OCI-LY1 (cell line): ENCODE data around the gene PGAP1.

Experiments used
- H2AFZ ChIP-seq: fragments of 200-600 bp; sonication (generic), shearing (Covaris generic); 2 replicates; pipeline ENCODE4 v1.6.0; 2014; ENCODE audit warnings: antibody characterized with exemption, mild to moderate bottlenecking, low read length
- H3F3A ChIP-seq: fragments of 200-600 bp; sonication (generic), shearing (Covaris generic); 2 replicates; pipeline ENCODE4 v1.6.0; 2014; ENCODE audit warnings: mild to moderate bottlenecking, antibody characterized with exemption, low read length, moderate library complexity; ENCODE audit not compliant: insufficient read depth
- H3K27ac ChIP-seq: fragments of 200-600 bp; sonication (generic); 2 replicates; pipeline ENCODE4 v1.5.1; 2014; ENCODE audit warnings: low read length, mixed run types, mild to moderate bottlenecking, low read depth; ENCODE audit not compliant: poor library complexity, severe bottlenecking
- H3K27me3 ChIP-seq: fragments of 200-600 bp; sonication (generic); 2 replicates; pipeline ENCODE4 v1.6.0; 2014; ENCODE audit warnings: antibody characterized with exemption, mild to moderate bottlenecking, low read length, moderate library complexity; ENCODE audit not compliant: insufficient read depth
- H3K36me3 ChIP-seq: fragments of 200-600 bp; sonication (generic); 2 replicates; pipeline ENCODE4 v1.6.1; 2014; ENCODE audit warnings: mild to moderate bottlenecking, antibody characterized with exemption, low read length, moderate library complexity, mixed read lengths; ENCODE audit not compliant: insufficient read depth
- H3K4me1 ChIP-seq: fragments of 200-600 bp; sonication (generic); 2 replicates; pipeline ENCODE4 v1.5.1; 2014; ENCODE audit warnings: mild to moderate bottlenecking, low read length, moderate library complexity; ENCODE audit not compliant: insufficient read depth, severe bottlenecking
- H3K4me2 ChIP-seq: fragments of 200-600 bp; sonication (generic), shearing (Covaris generic); 2 replicates; pipeline ENCODE4 v1.6.1; 2014; ENCODE audit warnings: low read length
- H3K4me3 ChIP-seq: fragments of 200-600 bp; sonication (generic); 2 replicates; pipeline ENCODE4 v1.5.1; 2014; ENCODE audit warnings: low read length, low read depth, mild to moderate bottlenecking, mixed read lengths; ENCODE audit not compliant: poor library complexity, severe bottlenecking
- H3K79me2 ChIP-seq: fragments of 200-600 bp; shearing (Covaris generic); 2 replicates; pipeline ENCODE4 v1.6.1; 2016; ENCODE audit warnings: mixed run types, low read length, mixed read lengths; ENCODE audit not compliant: insufficient read depth
- H3K9ac ChIP-seq: fragments of 200-600 bp; sonication (generic), shearing (Covaris generic); 2 replicates; pipeline ENCODE4 v1.6.1; 2014; ENCODE audit warnings: mild to moderate bottlenecking, low read length, mixed read lengths
- H3K9me2 ChIP-seq: fragments of 200-600 bp; sonication (generic), shearing (Covaris generic); 2 replicates; pipeline ENCODE4 v1.6.1; 2014; ENCODE audit warnings: low read depth, mild to moderate bottlenecking, low read length, mixed read lengths
- H3K9me3 ChIP-seq: fragments of 200-600 bp; shearing (Covaris generic); 2 replicates; pipeline ENCODE4 v1.6.1; 2014; ENCODE audit warnings: low read length, mixed read lengths
- H4K20me1 ChIP-seq: fragments of 200-600 bp; sonication (generic), shearing (Covaris generic); 2 replicates; pipeline ENCODE4 v1.6.0; 2016; ENCODE audit warnings: mild to moderate bottlenecking, low read length; ENCODE audit not compliant: insufficient read depth
- CTCF ChIP-seq: fragments of 200-600 bp; sonication (generic), shearing (Covaris generic); IDR thresholded peaks from 2 replicates; pipeline ENCODE4 v1.5.1; 2017; ENCODE audit warnings: mild to moderate bottlenecking, antibody characterized with exemption, low read length, moderate library complexity, mixed read lengths
- EZH2 ChIP-seq: fragments of 200-600 bp; sonication (generic), shearing (Covaris generic); IDR thresholded peaks from 2 replicates; pipeline ENCODE4 v1.8.0; 2017; ENCODE audit warnings: borderline replicate concordance, mixed run types, mild to moderate bottlenecking, antibody characterized with exemption, low read length, moderate library complexity, mixed read lengths

PGAP1 gene

GRCh38 chr2:196918927-196919326 is 7.6 kb downstream of the PGAP1 start:
- Histone ChIP-seq H3K27ac (no peak overlapping the region), H3K9me3 (0 out of 2 replicates have a peak, but pooled peaks cover 6% of the 10 kb centered on the region), H3K27me3 (no peaks in the 10 kb centered on the region), H3F3A (no peaks in the 10 kb centered on the region), H4K20me1 (no peaks in the 10 kb centered on the region), H3K36me3 (peaks cover 10% of the 10 kb centered on the region), H3K79me2 (no peaks in the 10 kb centered on the region), H3K4me2 (no peak overlapping the region), H3K4me3 (no peak overlapping the region), H3K9ac (no peak overlapping the region), H2AFZ (no peak overlapping the region), H3K9me2 (no peaks in the 10 kb centered on the region), H3K4me1 (peaks cover 3% of the 10 kb centered on the region)
- TF ChIP-seq EZH2 (no peak), CTCF (no peak)

- Histone ChIP-seq H3K4me3 (no peak overlapping the region), H3K27ac (no peak overlapping the region)
These were observed 8.7 kb downstream of the PGAP1 start for GRCh38 chr2:196917802-196918201.

GRCh38 chr2:196915507-196916189 is 10.9 kb downstream of the PGAP1 start:
- Histone ChIP-seq H3K4me1 (no peaks in the 10 kb centered on the region), H3K9ac (no peak overlapping the region), H3K36me3 (peaks cover 10% of the 10 kb centered on the region), H3K4me3 (no peak overlapping the region), H3K9me2 (no peaks in the 10 kb centered on the region), H3F3A (0 out of 2 replicates have a peak, but pooled peaks cover 4% of the 10 kb centered on the region), H4K20me1 (no peaks in the 10 kb centered on the region), H3K4me2 (no peak overlapping the region), H2AFZ (no peak overlapping the region), H3K27ac (no peak overlapping the region), H3K79me2 (no peaks in the 10 kb centered on the region), H3K27me3 (no peaks in the 10 kb centered on the region), H3K9me3 (0 out of 2 replicates have a peak, but pooled peaks cover 6% of the 10 kb centered on the region)
- TF ChIP-seq CTCF (no peak), EZH2 (no peak)

More at GRCh38 chr2:196917802-196918201, 8.7 kb downstream of the PGAP1 start:
- Histone ChIP-seq H3K27me3 (no peaks in the 10 kb centered on the region), H3K79me2 (no peaks in the 10 kb centered on the region), H3K9me2 (no peaks in the 10 kb centered on the region), H3K4me2 (no peak overlapping the region), H2AFZ (no peak overlapping the region), H3K9ac (no peak overlapping the region), H3K36me3 (peaks cover 10% of the 10 kb centered on the region), H3F3A (0 out of 2 replicates have a peak, but pooled peaks cover 4% of the 10 kb centered on the region), H3K9me3 (0 out of 2 replicates have a peak, but pooled peaks cover 6% of the 10 kb centered on the region), H3K4me1 (no peaks in the 10 kb centered on the region), H4K20me1 (no peaks in the 10 kb centered on the region)
- TF ChIP-seq EZH2 (no peak), CTCF (no peak)
